Endothelial cell of umbilical vein (primary cell): ENCODE results near the gene NHSL2. TPM values are rescaled to one million over a fixed set of nuclear protein-coding genes. Genes with fewer than 3 reads are reported as not detected.

Experiments
- BruUV-seq: library from RNA; stranded (reverse); fragments of 400-500 nt; replicated peaks from 2 replicates; lab custom pipeline; 2021; lab: Mats Ljungman, UMichigan
- CTCF ChIA-PET: fragments of 300-600, 350-600 bp; sonication (Branson Sonifier 250); formaldehyde crosslinking; loops from one replicate; lab custom pipeline; 2021; ENCODE audit warnings: antibody characterized with exemption, inconsistent platforms; lab: Charles Lee
- POLR2A ChIA-PET: fragments of 300-600, 350-600 bp; sonication (Branson Sonifier 250); formaldehyde crosslinking; loops from one replicate; lab custom pipeline; 2021; ENCODE audit warnings: antibody characterized with exemption, inconsistent platforms; lab: Charles Lee
- DNase-seq: peaks from one replicate; pipeline ENCODE4 v3.0.0-alpha.2; 2011; ENCODE audit warnings: low read depth, low spot score
- FAIRE-seq: peaks from 2 replicates; lab custom pipeline; 2011; peaks lifted over from hg19 to GRCh38; lab: Jason Lieb, UNC
- H2AFZ ChIP-seq: 2 replicates; pipeline ENCODE4 v1.6.0; 2012; ENCODE audit warnings: low read depth, low read length, control low read depth, inconsistent platforms
- H3K27ac ChIP-seq: 2 replicates; pipeline ENCODE4 v1.5.1; 2011; ENCODE audit warnings: low read depth, mild to moderate bottlenecking, control low read depth, low read length, moderate library complexity; ENCODE audit not compliant: insufficient read depth
- H3K27me3 ChIP-seq, 2 experiments: 2 replicates each; pipeline versions ENCODE4 v1.6.0 to v1.6.1; 2011; ENCODE audit warnings: low read length in 2 of 2, mixed read lengths in 1 of 2; ENCODE audit not compliant: control insufficient read depth in 2 of 2, insufficient read depth in 2 of 2
- H3K36me3 ChIP-seq, 2 experiments: 2 replicates in 1 of 2; 3 replicates in 1 of 2; pipeline ENCODE4 v1.5.1; 2011; ENCODE audit warnings: low read length in 2 of 2, mild to moderate bottlenecking in 1 of 2, moderate library complexity in 1 of 2; ENCODE audit not compliant: control insufficient read depth in 2 of 2, insufficient read depth in 2 of 2; ENCODE audit errors: extremely low read depth in 1 of 2
- H3K4me1 ChIP-seq: 3 replicates; pipeline ENCODE4 v1.5.1; 2011; ENCODE audit warnings: mild to moderate bottlenecking, low read length; ENCODE audit not compliant: control insufficient read depth, insufficient read depth; ENCODE audit errors: extremely low read depth
- H3K4me2 ChIP-seq: 2 replicates; pipeline ENCODE4 v1.6.1; 2011; ENCODE audit warnings: low read length, control low read depth, mixed read lengths; ENCODE audit not compliant: insufficient read depth
- H3K4me3 ChIP-seq, 3 experiments: fragments of 200-600 bp in 1 of 3; sonication (generic), shearing (Covaris generic) in 1 of 3; replicated peaks in 1 of 3; 2 replicates each; pipeline ENCODE4 v1.5.1; 2011 to 2016; ENCODE audit warnings: control low read depth in 3 of 3, low read length in 3 of 3, mild to moderate bottlenecking in 2 of 3, inconsistent platforms in 1 of 3, low read depth in 1 of 3, moderate library complexity in 1 of 3; ENCODE audit not compliant: insufficient read depth in 1 of 3
- H3K79me2 ChIP-seq: 2 replicates; pipeline ENCODE4 v1.6.0; 2012; ENCODE audit warnings: low read length, inconsistent platforms; ENCODE audit not compliant: control insufficient read depth, insufficient read depth
- H3K9ac ChIP-seq: replicated peaks from 2 replicates; pipeline ENCODE3; 2011; ENCODE audit warnings: low read length, control low read depth; ENCODE audit not compliant: insufficient read depth; ENCODE audit errors: extremely low read depth
- H3K9me1 ChIP-seq: replicated peaks from 3 replicates; pipeline ENCODE4 v1.6.0; 2011; ENCODE audit warnings: mild to moderate bottlenecking, low read length; ENCODE audit not compliant: control insufficient read depth, insufficient read depth; ENCODE audit errors: extremely low read depth
- H3K9me3 ChIP-seq: replicated peaks from 2 replicates; pipeline ENCODE4 v1.5.1; 2012; ENCODE audit warnings: low read length, inconsistent platforms; ENCODE audit not compliant: control insufficient read depth, insufficient read depth
- H4K20me1 ChIP-seq: replicated peaks from 2 replicates; pipeline ENCODE3; 2011; ENCODE audit warnings: mild to moderate bottlenecking, low read length; ENCODE audit not compliant: control insufficient read depth, insufficient read depth; ENCODE audit errors: extremely low read depth
- EZH2 ChIP-seq: IDR thresholded peaks from 2 replicates; pipeline ENCODE4 v1.6.1; 2012; ENCODE audit warnings: borderline replicate concordance, low read depth, mild to moderate bottlenecking, moderate library complexity, low read length, inconsistent platforms; ENCODE audit not compliant: severe bottlenecking
- FOS ChIP-seq: IDR thresholded peaks from 2 replicates; pipeline ENCODE4 v1.6.1; 2011; ENCODE audit warnings: mild to moderate bottlenecking, low read length, moderate library complexity, borderline replicate concordance; ENCODE audit not compliant: insufficient read depth
- GATA2 ChIP-seq: IDR thresholded peaks from 2 replicates; pipeline ENCODE4 v1.7.0; 2011; ENCODE audit warnings: low read depth, mild to moderate bottlenecking, moderate library complexity, mixed read lengths, low read length; ENCODE audit not compliant: insufficient read length, insufficient read depth
- JUN ChIP-seq: IDR thresholded peaks from 2 replicates; pipeline ENCODE4 v1.6.1; 2011; ENCODE audit warnings: borderline replicate concordance, low read depth; ENCODE audit not compliant: insufficient read length, insufficient read depth
- POLR2A ChIP-seq: IDR thresholded peaks from 2 replicates; pipeline ENCODE4 v1.6.1; 2012; ENCODE audit warnings: low read depth, mild to moderate bottlenecking, control low read depth, low read length
- POLR2AphosphoS5 ChIP-seq: IDR thresholded peaks from 2 replicates; pipeline ENCODE4 v1.6.1; 2012; ENCODE audit warnings: low read depth, mild to moderate bottlenecking, control low read depth, low read length, moderate library complexity; ENCODE audit not compliant: insufficient read depth
- dilution Hi-C: fragments of 300-500 bp; cut with MboI; formaldehyde crosslinking; loops from one replicate; pipeline ENCODE4 v1.15.0; 2019; ENCODE audit warnings: low sequenced_read_pairs; ENCODE audit not compliant: extremely low pct_ligation_motif_present
- intact Hi-C: fragments of 100-400 bp; cut with micrococcal nuclease; formaldehyde crosslinking; loops from one replicate; pipeline ENCODE4 v1.10.0; 2022
- polyA plus RNA-seq, 4 experiments: library from polyadenylated mRNA; depleted of rRNA in 3 of 4; stranded (reverse) in 3 of 4; unstranded in 1 of 4; fragments of >200 nt; gene quantifications; 2 replicates each; pipeline versions ENCODE4 v1.2.1 to v1.2.3, GENCODE V29; 2011 to 2012; ENCODE audit warnings: missing spikeins in 1 of 4
- total RNA-seq: library from RNA; stranded (reverse); gene quantifications from 2 replicates; pipeline ENCODE4 v1.2.3, GENCODE V29; 2021

NHSL2 gene
- total and polyA plus RNA-seq, 2 donors (not counting 3 experiments of a cell fraction or from before 2014, with no cell fraction given), result 23.5 to 49.9 TPM

DNA sequence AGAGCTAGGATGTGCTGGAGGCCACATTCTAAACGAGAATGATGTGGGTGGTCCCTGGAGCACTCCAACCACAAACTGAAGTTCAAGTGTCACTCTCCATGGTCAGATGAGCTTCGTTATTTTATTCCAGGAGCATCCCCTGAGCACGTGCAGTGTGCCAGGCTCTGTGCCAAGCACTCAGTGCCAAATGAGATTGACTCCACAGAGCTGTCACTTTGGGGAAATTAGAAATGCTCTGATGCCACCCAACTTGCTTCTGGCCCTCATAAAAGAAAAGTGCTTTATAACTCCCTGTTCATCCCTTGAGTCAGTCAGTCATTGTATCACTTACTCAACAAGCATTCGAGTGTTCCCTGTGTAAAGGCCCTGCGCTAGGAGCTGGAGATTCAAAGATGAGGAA, 129.9 kb downstream of the NHSL2 start:
- Histone ChIP-seq H4K20me1 (no peaks in the 10 kb centered on the region), H3K9me3 (no peaks in the 10 kb centered on the region), H3K79me2 (no peaks in the 10 kb centered on the region), H2AFZ (no peak overlapping the region), H3K4me3 (no peak overlapping the region), H3K36me3 (no peaks in the 10 kb centered on the region), H3K4me1 (peaks cover 4% of the 10 kb centered on the region), H3K9me1 (no peaks in the 10 kb centered on the region), H3K27me3 (no peaks in the 10 kb centered on the region), H3K4me2 (no peak overlapping the region), H3K27ac (no peak overlapping the region), H3K9ac (no peak overlapping the region)
- ChIA-PET CTCF (interaction anchor here (3.5 kb wide), 1 partner anchor 9 kb away, joined by 12 read pairs; no protein-coding TSS in a partner anchor), POLR2A (no interaction called here)
- TF ChIP-seq POLR2AphosphoS5 (no peak), EZH2 (no peak), FOS (no peak)
- FAIRE-seq (no peak), DNase-seq (no peak)
- intact Hi-C loops, result no loop called here
- no TSS peak for BruUV-seq
- dilution Hi-C loops, result no loop called here

DNA sequence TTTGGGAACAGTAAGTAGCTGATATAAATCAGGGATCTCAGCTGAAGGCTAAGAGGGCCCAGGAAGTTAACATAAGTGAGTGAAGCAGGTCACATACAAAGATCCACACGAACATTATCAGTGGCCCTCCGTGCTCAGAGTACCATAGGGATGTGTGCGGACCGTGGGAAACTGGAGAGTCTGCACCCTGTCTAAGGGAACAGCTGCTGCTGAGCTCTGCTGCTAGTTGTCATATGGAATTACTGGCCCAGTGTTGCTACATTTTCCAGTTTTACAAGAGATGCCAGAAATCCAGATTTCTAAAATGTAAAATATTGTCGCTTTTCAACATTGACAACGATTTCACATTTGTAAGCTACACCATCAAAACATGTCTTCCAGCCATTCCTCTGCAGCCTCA, 130.5 kb downstream of the NHSL2 start:
- TF ChIP-seq FOS (no peak), GATA2 (no peak), JUN (no peak), POLR2A (no peak)

More for the DNA sequence above, 130.5 kb downstream of the NHSL2 start:
- no peaks in the 10 kb centered on the region for H3K9me3 ChIP-seq
- ChIA-PET CTCF (interaction anchor here (1.4 to 3.5 kb wide), 2 partner anchors 10 to 19 kb away, joined by 4 to 12 read pairs; no protein-coding TSS in a partner anchor), POLR2A (no interaction called here)
- no TSS peak for BruUV-seq
- no peak overlapping the region for H3K4me2 ChIP-seq
- H4K20me1 ChIP-seq, result no peaks in the 10 kb centered on the region
- no peak overlapping the region for H3K27ac ChIP-seq
- H3K9me1 ChIP-seq, result no peaks in the 10 kb centered on the region
- intact Hi-C loops, result no loop called here
- H2AFZ ChIP-seq, result no peak overlapping the region
- no peaks in the 10 kb centered on the region for H3K79me2 ChIP-seq
- DNase-seq, result no peak
- FAIRE-seq, result peak; percentile 77
- no peak overlapping the region for H3K4me3 ChIP-seq
- no peaks in the 10 kb centered on the region for H3K36me3 ChIP-seq
- no peaks in the 10 kb centered on the region for H3K27me3 ChIP-seq
- dilution Hi-C loops, result no loop called here
- no peak overlapping the region for H3K9ac ChIP-seq
- H3K4me1 ChIP-seq, result peaks cover 11% of the 10 kb centered on the region
